Upper lobe of left lung (tissue), 4 donors: ENCODE results near the gene KIF6.

Experiments
- CTCF ChIP-seq, 6 experiments: fragments of 450-650 bp in 4 of 6; fragments of 200-600 bp in 2 of 6; sonication (generic) in 2 of 6; IDR thresholded peaks; one replicate each; pipeline ENCODE4 v1.5.1; 2016 to 2019; ENCODE audit warnings: antibody characterized with exemption in 6 of 6
- POLR2A ChIP-seq, 4 donors: fragments of 450-650 bp; IDR thresholded peaks; one replicate each; pipeline ENCODE4 v1.5.1; 2016 to 2017; ENCODE audit warnings: antibody characterized with exemption in 4 of 4, mild to moderate bottlenecking in 2 of 4
- POLR2AphosphoS5 ChIP-seq, 2 donors: sonication (generic); formaldehyde crosslinking; IDR thresholded peaks; one replicate each; pipeline ENCODE4 v1.5.1; 2017; ENCODE audit warnings: antibody characterized with exemption in 2 of 2

DNA sequence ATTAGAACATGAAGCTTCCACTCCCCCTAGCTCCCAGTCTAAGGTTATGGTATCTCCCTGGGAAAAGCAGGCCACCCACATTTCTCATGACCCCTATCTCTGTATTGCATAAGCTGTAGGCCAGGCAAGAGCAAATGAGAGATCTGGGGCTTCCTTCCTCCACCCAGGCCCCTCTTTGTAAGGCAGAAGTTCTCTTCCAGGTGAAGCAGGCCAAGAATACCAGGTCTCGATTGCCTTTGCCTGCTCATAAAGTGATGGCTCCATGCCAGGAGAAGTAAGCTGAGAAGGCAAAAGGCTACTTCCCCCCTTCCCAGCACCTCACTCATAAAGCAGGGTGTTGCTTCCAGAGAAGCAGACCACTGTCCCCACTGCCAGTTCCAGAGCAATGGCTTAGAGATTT is 258.6 kb downstream of the KIF6 start:
- TF ChIP-seq CTCF (IDR thresholded peaks at IDR 0.05): no peak
- TF ChIP-seq POLR2A (IDR thresholded peaks at IDR 0.05): no peak
- no peak for TF ChIP-seq POLR2AphosphoS5 (IDR thresholded peaks at IDR 0.05)
